Posterior cingulate gyrus (tissue), 11 donors: ENCODE measurements around the gene PHACTR4.
"Not testable (repeated sequence)": the region's sequence is repeated elsewhere in the genome, so short reads cannot be mapped to it uniquely, and the experiment has no call there.

Experiments
- DNase-seq, 10 donors: peaks; one replicate each; pipeline versions ENCODE4 v3.0.0 to v3.0.0-alpha.2; 2020 to 2021; ENCODE audit warnings: mixed read lengths in 3 of 10
- intact Hi-C: fragments of 100-400 bp; cut with DNase I; formaldehyde crosslinking; loops from one replicate; pipeline ENCODE4 v1.15.1; 2023

The PHACTR4 gene

DNA sequence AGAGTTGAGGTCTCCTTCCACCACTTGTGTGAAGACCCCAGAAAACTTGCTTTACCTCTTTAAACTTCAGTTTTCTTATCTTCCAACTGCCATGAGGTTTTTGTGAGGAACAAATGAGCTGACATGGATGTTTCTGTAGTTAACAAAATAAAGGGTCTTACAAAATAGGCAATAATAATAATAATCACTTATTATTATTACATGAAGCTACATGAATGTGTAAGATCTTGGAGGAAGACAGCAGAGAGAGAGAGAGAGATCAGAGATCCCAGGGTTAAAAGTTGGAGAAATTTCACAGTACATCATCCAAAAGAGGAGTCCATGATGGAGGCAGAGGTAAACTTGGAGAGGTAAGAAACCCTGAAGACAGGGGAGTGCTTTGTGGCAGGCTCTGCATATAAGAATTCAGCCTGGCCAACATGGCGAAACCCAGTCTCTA lies 147.0 kb downstream of the PHACTR4 start:
- no peak for DNase-seq
- intact Hi-C loops: loop anchor here (5.0 kb wide), 1 partner anchor 36 kb away; the partner anchor contains the start of gene TRNAU1AP

DNA sequence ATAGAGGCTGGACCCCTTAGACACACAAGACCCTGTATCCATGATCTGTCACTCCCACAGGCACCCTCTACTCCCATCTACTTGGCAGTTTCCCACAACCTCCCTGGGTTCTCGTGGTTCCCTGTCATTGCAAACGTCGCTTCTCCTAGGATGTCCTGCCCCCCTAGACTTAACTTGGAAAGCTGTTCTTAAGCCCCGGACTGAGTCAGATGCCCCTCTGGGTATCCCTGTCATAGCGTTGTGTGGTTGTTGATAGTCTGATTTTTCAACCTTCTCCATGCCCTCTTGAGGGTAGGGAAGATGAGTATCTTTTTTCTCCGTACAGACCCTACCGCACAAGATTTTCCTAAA lies 148.1 kb downstream of the PHACTR4 start:
- intact Hi-C loops: loop anchor here (5.0 kb wide), 1 partner anchor 35 kb away; the partner anchor contains the start of gene TRNAU1AP

DNA sequence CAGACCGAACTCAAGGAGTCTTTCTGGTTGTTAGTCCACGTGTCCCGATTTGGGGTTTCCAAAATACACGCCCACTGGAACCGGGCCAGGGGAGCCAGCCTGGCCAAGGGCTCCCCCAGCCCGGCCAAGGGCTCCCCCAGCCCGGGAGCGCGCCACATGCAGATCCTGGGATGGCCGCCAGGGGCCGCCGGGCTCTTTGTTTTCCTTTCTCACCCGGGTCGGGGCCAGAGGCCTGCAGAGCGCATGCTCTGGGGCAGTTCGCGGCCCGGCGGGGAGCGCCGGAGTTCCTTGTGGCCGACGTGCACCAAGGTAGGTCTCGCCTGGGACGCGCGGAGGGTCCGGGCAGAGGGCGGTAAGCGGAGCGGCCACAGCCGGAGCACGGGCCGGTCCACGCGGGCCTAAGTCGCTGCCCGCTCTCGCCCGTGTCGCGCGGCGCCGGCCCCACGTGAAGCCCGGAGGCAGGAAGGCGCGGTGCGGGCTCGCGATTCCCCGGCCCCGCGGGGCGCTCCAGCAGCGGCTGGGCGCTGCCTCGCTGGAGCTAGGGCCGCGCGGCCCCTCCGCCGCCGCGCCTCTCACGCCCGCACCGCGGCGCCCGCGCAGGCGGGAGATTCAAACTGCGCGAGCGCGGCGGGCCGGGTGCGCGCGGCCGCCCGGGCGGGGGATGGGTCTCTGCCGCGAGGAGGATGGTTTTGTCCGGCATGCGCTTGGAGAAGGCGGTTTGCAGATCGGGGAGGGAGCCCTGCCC lies 148.6 kb downstream of the PHACTR4 start:
- intact Hi-C loops: loop anchor here (1.0 to 5.0 kb wide), 2 partner anchors 34 to 85 kb away; partner anchors contain the start of gene TRNAU1AP
- DNase-seq: peak; percentile 76 to 98 (median 86)

More for the DNA sequence above, 148.1 kb downstream of the PHACTR4 start:
- peak in 1 of 10 donors; percentile 45 for DNase-seq

DNA sequence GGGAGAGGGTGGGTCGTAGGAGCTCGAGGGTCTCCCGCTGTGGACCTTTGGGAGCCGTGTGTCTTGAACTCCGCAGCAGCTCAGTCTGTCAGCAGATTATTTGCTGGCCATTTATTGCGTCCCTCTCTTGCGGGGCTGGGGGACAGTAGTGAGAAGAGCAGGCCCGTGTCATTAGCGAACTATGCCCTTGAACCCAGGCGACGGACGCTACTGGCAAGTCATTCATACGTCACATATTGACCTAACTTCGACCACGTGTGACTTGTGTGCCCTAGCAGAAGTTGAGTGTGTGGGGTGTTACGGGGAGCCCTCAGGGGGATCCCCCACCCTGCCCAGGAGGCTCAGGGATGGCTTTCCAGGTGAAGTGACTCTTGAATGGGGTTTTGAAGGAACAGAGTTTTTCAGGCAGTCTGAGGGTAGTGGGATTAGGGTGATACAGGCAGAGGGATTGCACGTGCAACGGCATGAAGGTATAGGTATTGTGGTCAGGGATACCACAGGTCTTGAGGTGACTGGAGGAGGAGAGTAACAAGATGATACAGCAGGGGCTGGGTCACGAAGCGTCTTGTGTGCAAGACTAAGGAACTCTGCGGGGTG lies 149.3 kb downstream of the PHACTR4 start:
- peak in 2 of 10 donors; percentile 21 to 39 for DNase-seq
- intact Hi-C loops: loop anchor here (1.0 to 5.0 kb wide), 2 partner anchors 33 to 84 kb away; partner anchors contain the start of gene TRNAU1AP

DNA sequence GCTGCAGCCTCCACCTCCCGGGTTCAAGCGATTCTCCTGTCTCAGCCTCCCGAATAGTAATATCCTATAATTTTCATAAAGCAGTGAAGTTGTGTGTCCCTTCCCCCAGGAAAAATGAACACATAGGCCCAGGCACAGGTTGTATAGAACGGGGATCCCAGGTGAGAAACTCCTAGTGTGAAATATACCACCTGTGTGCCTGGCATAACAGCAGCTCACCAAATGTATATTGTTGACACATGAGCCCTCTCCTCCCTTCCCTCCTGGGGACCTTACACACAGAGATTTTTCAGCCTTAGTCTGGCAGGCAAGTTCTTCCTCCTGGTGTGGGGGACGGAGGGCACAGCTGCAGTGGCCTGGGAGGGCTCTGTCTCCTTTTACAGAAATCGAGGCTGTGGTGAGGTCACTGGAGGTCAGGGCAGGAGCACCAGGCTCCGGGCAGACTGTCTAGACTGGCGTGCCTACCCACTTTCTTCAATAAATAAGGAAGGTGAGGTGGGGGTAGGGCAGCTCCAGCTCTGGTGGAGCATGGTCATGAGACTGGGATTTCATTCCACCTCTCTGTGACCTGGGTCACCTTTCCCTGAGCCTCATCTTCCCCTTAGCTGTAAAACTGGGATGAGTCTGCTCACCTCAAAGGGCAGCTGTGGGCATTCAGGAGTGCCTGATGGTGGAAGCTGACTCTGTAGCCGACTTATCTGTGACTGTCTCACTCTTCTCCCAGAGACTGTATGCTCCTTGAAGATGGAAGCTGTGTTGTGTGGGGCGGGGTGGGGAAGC lies 150.6 kb downstream of the PHACTR4 start:
- peak in 1 of 10 donors; percentile 7 for DNase-seq
- intact Hi-C loops: loop anchor here (5.0 kb wide), 1 partner anchor 32 kb away; the partner anchor contains the start of gene TRNAU1AP

DNA sequence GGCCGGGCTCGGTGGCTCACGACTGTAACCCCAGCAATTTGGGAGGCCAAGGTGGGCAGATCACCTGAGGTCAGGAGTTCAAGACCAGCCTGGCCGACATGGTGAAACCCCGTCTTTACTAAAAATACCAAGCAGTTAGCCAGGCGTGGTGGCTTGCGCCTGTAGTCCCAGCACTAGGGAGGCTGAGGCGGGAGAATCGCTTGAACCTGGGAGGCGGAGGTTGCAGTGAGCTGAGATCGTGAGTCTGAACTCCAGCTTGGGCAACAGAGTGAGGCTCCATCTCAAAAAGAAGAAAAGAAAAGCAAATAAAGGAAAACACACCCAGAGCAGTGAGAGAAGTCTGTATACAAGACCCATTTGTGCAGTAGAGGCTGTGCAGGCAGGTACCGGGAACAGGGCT lies 151.3 kb downstream of the PHACTR4 start:
- intact Hi-C loops: not testable (repeated sequence)
- DNase-seq: peak in 1 of 10 donors; percentile 62

DNA sequence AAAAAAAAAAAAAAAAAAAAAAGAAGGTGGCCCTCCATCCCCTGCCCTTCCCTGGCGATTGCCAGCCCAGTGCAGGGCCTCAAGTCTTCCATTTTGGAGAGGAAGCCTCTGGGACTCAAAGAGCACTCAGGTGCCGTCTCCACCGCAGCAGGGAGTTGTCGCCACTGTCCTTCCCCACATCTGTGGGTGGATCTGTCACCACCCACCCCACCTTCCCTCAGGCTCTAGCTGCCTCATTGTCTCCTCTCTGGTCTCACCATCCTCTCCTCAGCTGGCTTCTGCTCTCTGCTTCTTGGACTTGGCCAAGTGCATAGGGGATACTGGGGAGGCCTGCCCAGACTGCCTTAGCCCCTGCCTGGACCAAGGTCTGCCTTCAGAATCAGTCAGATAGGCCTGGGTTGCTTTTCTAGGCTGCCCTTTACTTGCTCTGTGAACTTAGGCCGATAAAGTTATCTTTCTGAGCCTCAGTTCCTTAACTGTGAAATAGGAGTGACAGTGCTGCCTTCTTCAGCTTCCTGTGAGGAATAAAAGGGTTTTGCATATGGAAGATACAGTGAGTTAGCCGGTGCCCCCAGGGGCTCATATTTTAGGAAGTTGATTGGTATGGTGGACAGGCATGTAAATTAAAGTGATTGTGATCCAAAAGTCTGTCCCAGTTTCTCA lies 152.1 kb downstream of the PHACTR4 start:
- DNase-seq: peak in 1 of 10 donors; percentile 24
- intact Hi-C loops: no loop called here

DNA sequence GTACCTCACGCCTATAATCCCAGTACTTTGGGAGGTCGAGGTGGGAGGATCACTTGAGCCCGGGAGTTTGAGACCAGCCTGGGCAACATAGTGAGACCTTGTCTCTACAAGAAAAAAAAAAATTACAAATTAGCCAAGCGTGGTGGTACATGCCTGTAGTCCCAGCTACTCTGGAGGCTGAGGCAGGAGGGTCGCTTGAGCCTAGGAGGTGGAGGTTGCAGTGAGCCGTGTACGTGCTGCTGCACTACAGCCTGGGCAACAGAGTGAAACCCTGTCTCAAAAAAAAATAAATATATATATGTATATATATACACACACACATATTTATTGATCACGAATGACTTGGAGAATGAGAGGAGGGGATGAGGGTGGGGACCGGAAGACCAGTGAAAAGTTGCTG lies 153.0 kb downstream of the PHACTR4 start:
- intact Hi-C loops: not testable (repeated sequence)
- peak in 1 of 10 donors; percentile 18 for DNase-seq

DNA sequence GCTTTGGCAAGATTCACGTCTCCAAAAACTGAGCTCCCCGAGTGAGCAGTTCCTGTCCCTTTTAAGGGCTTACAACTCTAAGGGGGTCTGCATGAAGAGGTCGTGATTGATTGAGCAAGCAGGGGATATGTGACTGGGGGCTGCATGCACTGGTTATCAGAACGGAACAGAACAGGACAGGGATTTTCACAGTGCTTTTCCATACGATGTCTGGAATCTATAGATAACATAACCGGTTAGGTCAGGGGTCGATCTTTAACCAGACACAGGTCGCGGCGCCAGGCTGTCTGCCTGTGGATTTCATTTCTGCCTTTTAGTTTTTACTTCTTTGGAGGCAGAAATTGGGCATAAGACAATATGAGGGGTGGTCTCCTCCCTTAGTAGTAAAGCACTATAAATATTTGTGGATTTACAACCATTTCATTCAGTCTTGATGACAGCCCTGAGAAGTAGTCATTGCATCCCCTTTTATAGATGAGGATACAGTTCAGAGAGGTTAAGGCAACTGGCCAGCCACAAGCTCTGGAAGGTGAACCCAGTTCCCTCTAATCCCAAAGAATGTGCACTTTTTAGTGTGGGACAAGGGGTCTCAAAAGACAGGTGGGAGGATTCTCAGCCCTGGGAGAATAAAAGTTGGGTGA lies 155.6 kb downstream of the PHACTR4 start:
- DNase-seq: peak in 2 of 10 donors; percentile 3 to 7
- intact Hi-C loops: not testable (repeated sequence)

DNA sequence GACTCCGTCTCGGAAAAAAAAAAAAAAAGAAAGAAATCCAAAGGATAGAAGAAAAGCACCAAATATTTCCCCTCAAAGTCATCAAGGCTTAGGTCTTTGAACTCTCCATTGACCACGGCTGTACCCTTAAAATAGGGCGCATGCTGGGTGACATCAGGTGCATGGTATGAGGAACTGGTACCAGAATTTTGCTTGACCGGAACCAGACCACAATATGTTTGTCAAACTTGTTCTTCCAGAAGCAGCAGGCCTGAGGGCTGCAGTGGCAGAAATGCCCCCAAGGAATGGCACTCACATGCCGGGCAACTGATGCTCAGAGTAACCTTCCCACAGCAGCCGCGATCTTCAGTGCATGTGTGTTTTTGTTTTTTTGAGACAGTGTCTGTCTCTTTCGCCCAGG lies 157.3 kb downstream of the PHACTR4 start:
- intact Hi-C loops: no loop called here
- DNase-seq: peak in 1 of 10 donors; percentile 25

DNA sequence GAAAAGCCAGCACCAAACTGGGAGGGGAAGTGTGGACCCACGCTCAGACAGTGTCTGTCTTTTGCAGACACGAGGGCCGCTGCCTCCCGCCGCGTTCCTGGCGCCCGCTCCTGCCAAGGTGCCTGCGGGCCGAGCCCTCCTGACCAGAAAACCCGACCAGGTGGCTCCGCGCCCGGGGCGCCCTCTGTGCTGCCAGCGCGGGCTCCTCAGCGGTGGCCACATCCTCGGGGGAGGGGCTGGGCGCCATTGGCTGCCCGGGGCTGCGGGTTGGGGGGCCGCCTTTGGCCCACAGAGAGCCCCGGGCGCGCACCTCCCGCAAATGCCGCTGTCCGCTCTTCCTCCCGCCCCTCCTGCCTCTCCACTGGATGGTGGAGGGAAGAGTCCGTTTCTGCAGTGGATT lies 160.9 kb downstream of the PHACTR4 start:
- intact Hi-C loops: no loop called here
- DNase-seq: peak in 1 of 10 donors; percentile 46

DNA sequence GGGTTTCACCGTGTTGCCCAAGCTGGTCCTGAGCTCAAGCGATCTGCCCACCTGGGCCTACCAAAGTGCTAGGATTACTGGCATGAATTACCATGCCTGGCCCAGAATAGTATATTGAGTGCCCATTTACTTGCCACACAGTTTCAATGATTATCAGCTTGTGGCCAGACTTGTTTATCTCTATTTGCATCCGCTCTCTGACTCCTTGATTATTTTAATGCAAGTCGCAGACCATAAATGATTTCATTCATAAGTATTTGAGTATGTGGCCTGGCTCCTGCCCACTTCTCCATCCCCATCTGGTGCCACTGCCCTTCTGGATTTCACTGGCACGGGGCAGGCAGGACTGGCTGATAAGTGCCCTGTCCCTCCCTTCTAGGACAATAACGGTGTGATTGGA lies 165.1 kb downstream of the PHACTR4 start:
- intact Hi-C loops: no loop called here
- peak in 1 of 10 donors; percentile 1 for DNase-seq

DNA sequence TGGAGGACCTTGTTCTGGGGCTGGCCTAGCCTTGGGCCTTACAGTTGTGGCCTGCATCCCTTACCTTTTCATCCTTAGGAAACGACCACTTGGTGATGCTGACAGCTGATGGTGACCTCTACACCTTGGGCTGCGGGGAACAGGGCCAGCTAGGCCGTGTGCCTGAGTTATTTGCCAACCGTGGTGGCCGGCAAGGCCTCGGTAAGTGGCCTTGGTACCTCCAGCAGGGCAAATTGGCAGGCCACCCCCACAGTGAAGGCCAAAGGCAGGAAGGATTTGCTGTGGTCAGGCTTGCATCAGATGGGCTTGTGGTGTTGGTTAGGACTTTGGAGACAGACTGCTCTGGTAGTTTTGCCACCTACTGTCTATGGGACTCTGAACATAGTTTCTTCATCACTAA lies 165.6 kb downstream of the PHACTR4 start:
- intact Hi-C loops: no loop called here
- no peak for DNase-seq

DNA sequence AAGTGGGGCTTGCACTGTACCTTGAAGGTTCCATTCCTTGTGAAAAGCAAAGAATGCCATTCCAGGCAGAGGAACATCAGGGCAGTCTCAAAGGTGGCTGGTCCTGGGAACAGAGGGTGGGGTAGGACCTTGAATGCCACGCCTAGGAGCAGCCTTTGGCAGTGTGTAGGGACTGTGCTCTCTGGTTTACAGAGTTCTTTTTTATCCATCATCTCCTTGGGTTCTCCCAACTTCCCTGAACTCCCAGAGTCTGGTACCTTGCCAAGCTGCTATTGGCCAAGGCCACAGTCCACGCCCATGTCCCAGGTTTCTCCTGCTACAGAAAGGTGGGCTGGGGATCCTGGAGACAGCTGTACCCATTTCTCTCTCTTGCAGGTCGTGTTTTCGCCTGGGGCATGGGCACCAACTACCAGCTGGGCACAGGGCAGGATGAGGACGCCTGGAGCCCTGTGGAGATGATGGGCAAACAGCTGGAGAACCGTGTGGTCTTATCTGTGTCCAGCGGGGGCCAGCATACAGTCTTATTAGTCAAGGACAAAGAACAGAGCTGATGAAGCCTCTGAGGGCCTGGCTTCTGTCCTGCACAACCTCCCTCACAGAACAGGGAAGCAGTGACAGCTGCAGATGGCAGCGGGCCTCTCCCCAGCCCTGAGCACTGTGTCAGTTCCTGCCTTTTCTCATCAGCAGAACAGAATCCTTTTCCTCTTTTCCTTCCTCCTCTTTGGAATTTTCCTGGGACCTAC lies 168.1 kb downstream of the PHACTR4 start:
- intact Hi-C loops: no loop called here
- peak in 8 of 10 donors; percentile 8 to 89 (median 34) for DNase-seq

DNA sequence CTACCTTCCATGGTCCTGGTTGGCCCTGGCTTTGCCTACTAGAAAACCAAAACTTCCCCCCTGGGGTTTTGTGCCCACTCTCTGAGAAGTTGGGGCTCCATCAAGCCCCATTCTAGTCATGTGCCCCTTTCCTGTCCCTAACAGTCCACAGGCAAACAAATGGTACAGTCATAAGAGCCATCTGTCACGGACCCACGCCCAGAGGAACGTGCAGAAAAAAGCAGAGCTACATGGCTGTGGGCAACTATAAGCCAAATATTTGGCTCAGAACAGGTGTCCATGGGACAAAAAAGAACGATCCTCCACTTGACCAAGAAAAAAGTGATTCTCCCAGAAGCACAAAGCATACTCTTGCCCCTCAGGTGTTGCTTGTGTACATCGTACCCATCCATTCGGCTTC lies 168.7 kb downstream of the PHACTR4 start:
- intact Hi-C loops: no loop called here
- DNase-seq: peak in 2 of 10 donors; percentile 8 to 36

DNA sequence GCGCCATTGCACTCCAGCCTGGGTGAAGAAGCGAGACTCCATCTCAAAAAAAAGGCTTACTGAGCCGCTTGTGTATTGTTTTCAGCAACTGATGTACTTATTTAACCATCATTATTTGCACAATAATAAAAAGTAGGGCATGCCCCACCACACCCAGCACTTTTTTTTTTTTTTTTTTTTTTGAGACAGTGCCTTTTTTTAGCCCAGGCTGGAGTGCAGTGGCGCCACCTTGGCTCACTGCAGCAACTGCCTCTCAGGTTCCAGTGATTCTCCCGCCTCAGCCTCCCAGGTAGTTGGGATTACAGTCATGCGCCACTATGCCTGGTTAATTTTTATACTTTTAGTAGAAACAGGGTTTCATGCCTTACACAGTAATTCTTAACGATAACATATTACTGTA lies 171.1 kb downstream of the PHACTR4 start:
- DNase-seq: no peak
- intact Hi-C loops: no loop called here

DNA sequence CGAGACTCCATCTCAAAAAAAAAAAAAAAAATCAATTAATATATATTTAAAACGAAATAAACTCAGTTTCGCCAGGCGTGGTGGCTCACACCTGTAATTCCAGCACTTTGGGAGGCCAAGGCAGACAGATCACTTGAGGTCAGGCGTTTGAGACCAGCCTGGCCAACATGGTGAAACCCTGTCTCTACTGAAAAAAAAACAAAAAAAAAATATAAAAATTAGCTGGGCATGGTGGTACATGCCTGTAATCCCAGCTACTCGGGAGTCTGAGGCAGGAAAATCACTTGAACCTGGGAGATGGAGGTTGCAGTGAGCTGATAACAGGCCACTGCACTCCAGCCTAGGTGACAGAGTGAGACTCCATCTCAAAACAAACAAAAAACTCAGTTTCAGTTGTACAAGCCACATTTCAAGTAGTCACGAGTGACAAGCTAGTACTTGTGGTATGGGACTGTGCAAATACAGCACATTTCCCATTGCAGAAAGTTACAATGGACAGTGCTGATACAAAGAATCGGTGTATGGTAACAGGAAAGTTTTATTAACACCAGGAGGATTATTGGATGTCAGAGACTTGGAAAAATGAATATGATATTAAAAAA lies 172.0 kb downstream of the PHACTR4 start:
- intact Hi-C loops: not testable (repeated sequence)
- peak in 1 of 10 donors; percentile 1 for DNase-seq

DNA sequence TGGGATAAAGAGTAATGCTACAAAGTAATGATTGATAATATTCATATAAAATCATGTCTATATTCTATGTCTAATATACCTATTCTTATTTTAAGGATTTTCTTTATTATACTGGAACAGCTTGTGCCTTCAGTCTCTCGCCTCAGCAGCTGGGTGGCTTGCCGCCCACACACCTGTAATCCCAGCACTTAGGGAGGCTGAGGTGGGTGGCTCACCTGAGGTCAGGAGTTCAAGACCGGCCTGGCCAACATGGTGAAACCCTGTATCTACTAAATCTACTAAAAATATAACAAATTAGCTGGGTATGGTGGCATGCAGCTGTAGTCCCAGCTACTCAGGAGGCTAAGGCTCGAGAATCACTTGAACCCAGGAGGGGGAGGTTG lies 175.7 kb downstream of the PHACTR4 start:
- intact Hi-C loops: no loop called here
- no peak for DNase-seq

DNA sequence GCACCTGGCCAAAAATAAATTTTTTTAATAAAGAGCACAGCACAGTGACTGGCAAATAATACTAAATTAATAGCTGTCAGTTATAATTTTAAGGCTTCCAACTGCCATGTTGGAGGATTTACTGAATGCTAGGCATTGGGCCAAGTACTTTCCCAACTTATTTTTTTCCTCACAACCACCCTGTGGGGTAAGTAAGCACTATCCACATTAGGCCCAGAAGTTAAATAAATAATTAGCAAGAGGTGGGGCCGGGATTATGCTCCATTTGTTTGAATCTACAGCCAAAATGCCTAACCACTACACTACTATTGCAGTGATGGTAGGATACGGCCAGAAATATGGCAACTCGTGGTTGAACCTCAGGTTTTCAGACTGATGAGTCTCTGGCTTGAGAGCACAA lies 178.8 kb downstream of the PHACTR4 start:
- DNase-seq: no peak

More for the DNA sequence above, 178.8 kb downstream of the PHACTR4 start:
- intact Hi-C loops: no loop called here
